ENCODE measurements around the gene ZSCAN21.
A peak's percentile ranks its signal among the peaks of the same experiment; 100 is the strongest.

ZSCAN21 gene

GRCh38 chr7:100075418-100075817 is 25.8 kb downstream of the ZSCAN21 start:
- no peak for DNase-seq (ENCODE audit: low read depth in 2 of 2)

GRCh38 chr7:100077205-100077604 is 27.6 kb downstream of the ZSCAN21 start:
- DNase-seq (ENCODE audit: low read depth in 2 of 2): no peak

DNA sequence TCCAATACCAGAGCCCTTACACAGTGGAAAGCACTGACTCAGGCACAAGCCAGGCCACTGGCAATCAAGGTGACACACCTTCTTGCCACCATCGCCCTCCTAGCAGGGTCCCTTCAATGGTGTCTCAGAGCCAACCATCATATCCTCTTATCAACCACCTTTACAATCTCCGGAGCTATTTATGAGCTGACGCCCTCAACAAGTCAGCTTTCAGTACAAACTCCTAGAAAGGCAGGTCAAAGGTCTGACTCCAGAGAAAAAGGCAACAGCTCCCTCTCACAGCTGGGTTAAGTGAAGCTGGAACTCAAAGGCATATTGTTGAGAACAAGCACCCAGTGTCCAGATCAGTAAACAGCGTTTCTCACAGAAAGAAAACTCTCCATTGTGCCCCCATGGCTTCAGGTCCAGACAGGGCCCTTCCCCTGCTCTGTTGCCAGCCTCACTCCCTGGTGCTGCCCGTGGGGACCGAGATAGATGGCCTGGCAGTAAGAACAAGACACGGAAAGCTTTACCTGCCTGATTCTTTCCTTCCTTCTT is 29.5 kb downstream of the ZSCAN21 start:
- DNase-seq (ENCODE audit: low read depth in 2 of 2): no peak

- no peak for DNase-seq (ENCODE audit: low read depth in 2 of 2)
Observed at GRCh38 chr7:100080907-100081534, 31.4 kb downstream of the ZSCAN21 start.

- DNase-seq (ENCODE audit: low read depth in 2 of 2): peak; percentile 97 to 98
Observed at GRCh38 chr7:100081535-100082102, 32.0 kb downstream of the ZSCAN21 start, which contains the start of gene ZNF3. ZNF3 (minus strand) TSS chr7:100081723; CDS start chr7:100077357, 4,366 bp downstream.

DNA sequence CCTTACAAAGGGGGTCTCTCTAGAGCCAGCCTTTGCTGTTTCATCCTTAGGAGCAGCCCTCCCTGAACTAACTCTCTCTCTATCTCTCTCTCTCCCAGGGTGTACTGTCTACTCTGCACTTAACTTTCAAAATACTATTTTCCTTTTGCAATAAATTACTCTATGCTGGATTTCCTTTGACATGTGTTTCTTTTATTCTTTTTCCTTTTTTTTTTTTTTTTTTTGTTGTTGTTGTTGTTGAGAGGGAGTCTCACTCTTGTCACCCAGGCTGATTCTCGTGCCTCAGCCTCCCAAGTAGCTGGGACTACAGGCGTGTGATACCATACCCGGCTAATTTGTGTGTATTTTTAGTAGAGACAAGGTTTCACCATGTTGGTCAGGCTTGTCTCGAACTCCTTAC is 33.4 kb downstream of the ZSCAN21 start:
- DNase-seq (ENCODE audit: low read depth in 2 of 2): no peak

DNA sequence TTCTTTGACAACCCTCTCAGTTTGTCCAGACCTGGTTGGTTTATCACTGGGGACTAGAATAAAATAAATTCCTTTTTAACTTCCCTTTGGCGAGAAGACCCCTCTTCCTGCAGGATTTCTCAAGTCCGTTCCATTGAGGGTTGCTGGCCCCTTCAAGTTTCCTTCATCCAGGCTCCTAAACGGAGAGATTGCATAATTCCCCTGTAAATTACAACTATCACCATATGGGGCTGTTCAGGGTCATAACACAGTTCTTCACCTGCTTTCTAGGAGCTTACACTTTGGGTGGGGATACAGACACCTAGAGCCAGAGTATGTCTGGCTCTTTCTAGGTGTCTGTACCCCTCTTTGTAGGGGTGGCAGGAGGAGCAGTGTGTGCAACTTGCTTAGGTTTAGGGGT is 35.9 kb downstream of the ZSCAN21 start:
- no peak for DNase-seq (ENCODE audit: low read depth in 2 of 2)

DNA sequence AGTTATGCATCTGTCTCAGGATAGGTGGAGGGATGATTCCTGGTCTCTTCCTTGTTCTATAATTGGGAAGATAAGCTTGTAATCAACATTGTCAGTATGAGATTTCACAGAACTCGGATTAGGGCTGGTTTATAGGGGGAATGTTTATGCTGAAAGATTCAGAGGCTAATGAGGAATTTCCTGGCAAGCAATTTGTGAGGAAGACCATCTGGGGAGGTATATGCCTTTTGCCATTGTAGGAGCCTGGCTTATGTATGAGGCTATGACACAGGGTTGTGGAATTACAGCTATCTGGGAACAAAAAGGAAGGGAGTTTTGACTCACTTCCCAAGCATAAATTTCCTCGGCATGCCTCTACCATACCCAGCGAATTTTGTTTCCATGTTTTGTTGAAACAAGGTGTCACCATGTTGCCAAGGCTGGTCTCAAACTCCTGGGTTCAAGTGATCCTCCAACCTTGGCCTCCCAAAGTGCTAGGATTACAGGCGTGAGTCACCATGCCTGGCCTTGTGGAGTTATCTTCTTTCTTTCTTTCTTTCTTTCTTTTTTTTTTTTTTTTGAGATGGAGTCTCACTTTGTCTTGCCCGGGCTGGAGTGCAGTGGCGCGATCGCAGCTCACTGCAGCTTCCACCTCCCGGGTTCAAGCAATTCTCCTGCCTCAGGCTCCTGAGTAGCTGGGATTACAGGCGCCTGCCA is 37.6 kb downstream of the ZSCAN21 start:
- no peak for DNase-seq (ENCODE audit: low read depth in 2 of 2)

GRCh38 chr7:100088095-100088620 is 38.6 kb downstream of the ZSCAN21 start:
- no peak for DNase-seq (ENCODE audit: low read depth in 2 of 2)

DNA sequence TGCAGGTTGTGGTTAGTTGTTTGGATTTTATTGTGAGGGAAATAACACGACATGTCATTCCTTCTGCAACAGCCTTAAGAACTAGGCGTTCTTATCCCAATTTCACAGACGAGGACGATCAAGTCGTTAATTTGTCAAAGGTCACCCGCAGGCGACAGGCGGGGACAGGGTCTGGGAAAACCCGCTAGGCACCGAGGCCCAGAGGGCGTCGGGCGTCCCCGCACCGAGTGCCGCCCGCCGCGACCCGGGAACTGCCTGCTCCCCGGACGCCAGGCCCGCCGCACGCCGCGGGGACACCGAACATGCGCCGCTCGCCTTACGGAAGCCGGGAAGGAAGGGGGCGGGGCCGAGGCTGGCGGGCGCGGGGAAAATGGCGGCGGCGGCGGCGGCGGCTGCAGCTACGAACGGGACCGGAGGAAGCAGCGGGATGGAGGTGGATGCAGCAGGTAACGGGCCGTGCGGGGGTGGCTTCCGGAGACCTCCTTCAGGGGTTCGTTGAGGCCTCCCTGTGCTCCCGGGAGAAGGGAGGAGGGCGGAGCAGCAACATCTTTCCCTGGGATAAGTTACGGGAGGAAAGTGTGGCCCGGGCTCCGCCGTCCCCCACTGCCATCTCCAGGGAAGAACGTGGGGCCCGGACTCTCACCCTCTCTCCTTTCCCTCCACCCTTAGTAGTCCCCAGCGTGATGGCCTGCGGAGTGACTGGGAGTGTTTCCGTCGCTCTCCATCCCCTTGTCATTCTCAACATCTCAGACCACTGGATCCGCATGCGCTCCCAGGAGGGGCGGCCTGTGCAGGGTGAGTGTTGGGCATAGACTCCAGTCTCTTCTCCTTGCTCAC is 39.3 kb downstream of the ZSCAN21 start, which contains the start of gene COPS6:
Gene COPS6, plus strand, starts transcription at position 349 of the 837 bp plus-strand sequence. Its CDS starts 22 bp downstream, at position 371.
- peak; percentile 64 to 65 for DNase-seq (ENCODE audit: low read depth in 2 of 2)

DNA sequence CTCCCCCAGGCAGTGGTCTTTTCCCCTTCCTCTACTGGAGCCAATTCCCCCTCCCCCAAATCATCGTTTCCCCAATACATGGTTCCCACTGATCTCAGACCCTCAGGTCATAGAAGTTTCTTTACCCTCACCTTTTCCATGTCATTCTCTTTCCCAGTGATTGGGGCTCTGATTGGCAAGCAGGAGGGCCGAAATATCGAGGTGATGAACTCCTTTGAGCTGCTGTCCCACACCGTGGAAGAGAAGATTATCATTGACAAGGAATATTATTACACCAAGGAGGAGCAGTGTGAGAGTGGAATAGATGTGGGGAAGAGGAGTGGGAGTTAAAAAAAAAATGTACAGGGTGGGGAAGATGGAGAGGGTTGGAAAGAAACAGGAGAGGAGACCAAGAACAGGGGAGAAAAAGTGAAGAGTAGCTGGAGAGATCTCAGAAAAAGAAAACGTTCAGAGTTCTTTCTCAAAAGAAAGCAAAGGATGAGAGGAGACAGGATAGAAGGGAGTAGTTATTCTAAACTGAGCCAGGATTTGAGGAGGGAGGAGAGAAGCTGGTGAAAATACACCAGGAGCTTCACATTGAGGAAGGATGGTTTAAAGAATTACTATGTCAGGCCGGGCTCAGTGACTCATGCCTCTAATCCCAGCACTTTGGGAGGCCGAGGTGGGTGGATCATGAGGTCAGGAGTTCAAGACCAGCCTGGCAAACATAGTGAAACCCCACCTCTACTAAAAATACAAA is 40.1 kb downstream of the ZSCAN21 start:
- DNase-seq (ENCODE audit: low read depth in 2 of 2): no peak

GRCh38 chr7:100090527-100091410 is 41.2 kb downstream of the ZSCAN21 start:
- DNase-seq (ENCODE audit: low read depth in 2 of 2): no peak

GRCh38 chr7:100091411-100092181 is 42.0 kb downstream of the ZSCAN21 start:
- DNase-seq (ENCODE audit: low read depth in 2 of 2): no peak

DNA sequence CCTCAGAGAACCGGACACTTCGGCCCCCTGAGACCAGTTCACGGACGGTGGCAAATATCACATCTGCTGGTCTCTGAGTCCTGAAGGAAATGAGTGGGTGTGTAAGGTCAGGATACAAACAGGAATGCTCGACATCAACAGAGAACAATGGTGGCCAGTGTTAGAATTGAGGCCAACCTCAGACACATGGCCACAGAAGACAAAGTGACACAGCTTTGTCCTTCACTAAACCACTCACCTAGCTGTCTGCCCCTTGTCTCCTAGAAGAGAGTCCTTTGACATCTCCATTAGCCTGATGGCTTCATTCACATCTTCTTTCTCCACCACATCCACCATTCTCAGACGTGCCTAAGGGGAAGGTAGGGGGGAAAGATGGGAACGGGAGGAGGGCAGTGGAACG is 43.5 kb downstream of the ZSCAN21 start:
- DNase-seq (ENCODE audit: low read depth in 2 of 2): no peak

DNA sequence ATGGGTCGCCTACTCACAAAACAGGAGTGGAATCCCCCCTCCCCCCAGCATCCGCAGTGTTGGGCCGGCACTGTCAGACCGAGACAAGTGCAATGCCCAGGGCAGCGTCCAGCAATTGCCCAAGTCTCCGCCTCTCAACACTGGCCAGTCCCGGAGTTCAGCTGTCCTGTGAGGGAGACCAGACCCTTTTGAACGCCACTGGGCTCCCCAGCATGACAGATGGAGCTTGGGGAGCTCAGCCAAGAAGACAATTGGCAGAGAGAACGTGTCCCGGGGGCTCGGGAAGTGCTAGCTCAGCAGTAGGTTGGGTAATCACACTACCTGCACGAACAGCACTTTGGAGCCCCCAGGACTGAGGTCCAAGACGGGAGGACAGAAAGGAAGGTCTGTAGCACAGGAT is 43.9 kb downstream of the ZSCAN21 start:
- DNase-seq (ENCODE audit: low read depth in 2 of 2): no peak

GRCh38 chr7:100093925-100094486 is 44.4 kb downstream of the ZSCAN21 start:
- no peak for DNase-seq (ENCODE audit: low read depth in 2 of 2)

DNA sequence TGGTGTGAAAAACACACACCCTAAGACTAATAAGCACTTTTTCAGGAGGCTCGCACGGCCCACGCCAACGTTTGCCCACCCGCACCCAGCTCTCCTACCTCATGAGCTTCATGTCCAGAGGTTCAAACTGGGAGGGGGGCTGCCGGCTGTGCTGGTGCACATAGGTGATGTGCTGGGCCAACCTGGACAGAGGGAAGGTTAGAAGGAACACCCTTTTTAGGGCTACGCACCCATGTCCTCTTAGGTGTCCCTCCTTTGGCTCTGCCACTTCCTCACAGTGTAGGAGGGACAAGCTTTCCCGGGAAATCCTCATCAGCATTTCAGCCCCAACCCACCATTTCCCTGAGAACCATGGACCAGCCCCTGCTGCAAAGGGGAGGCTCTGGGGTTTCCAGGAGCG is 45.7 kb downstream of the ZSCAN21 start:
- no peak for DNase-seq (ENCODE audit: low read depth in 2 of 2)

DNA sequence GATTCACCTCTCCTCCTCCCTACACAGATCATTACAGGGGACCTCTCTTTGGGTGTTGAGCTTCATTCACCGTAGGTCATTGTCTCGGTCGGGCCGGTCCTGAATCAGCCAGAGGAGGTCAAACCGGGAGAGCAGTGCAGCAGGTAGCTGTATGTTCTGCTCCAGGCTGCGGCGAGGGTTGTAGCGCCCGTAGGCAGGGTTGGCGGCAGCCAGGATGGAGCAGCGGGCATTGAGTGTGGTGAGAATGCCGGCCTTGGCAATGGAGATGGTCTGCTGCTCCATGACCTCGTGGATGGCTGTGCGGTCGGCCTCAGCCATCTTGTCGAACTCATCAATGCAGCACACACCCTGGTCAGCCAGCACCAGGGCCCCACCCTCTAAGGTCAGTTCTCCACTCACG is 46.1 kb downstream of the ZSCAN21 start:
- no peak for DNase-seq (ENCODE audit: low read depth in 2 of 2)

GRCh38 chr7:100098913-100099312 is 49.3 kb downstream of the ZSCAN21 start:
- no peak for DNase-seq (ENCODE audit: low read depth in 2 of 2)
